Measurements from ENCODE around the gene CCDC192. TPM values are rescaled to one million over a fixed set of nuclear protein-coding genes. Genes with fewer than 3 reads are reported as not detected.
"Not testable (repeated sequence)": the region's sequence is repeated elsewhere in the genome, so short reads cannot be mapped to it uniquely, and the experiment has no call there.

The CCDC192 gene
- total RNA-seq, 1 donor from 2014 or later, result not detected

GRCh38 chr5:127839496-127840197, 136.5 kb downstream of the CCDC192 start:
- DNase-seq (ENCODE audit: low read depth in 2 of 2), result no peak

GRCh38 chr5:127840198-127840524, 137.0 kb downstream of the CCDC192 start:
- DNase-seq (ENCODE audit: low read depth in 2 of 2), result no peak

- peak in 1 of 2 donors; percentile 16 for DNase-seq (ENCODE audit: low read depth in 2 of 2)
Observed at GRCh38 chr5:127840809-127841208, 137.6 kb downstream of the CCDC192 start.

- DNase-seq (ENCODE audit: low read depth in 2 of 2), result no peak
Observed at GRCh38 chr5:127844581-127845021, 141.4 kb downstream of the CCDC192 start.

- no peak for DNase-seq (ENCODE audit: low read depth in 2 of 2)
Observed at GRCh38 chr5:127846884-127847283, 143.7 kb downstream of the CCDC192 start.

- not testable (repeated sequence) for DNase-seq (ENCODE audit: low read depth in 2 of 2)
Observed at GRCh38 chr5:127847641-127848040, 144.4 kb downstream of the CCDC192 start.

GRCh38 chr5:127848098-127848497, 144.9 kb downstream of the CCDC192 start:
- no peak for DNase-seq (ENCODE audit: low read depth in 2 of 2)

GRCh38 chr5:127849408-127849807, 146.2 kb downstream of the CCDC192 start:
- no peak for DNase-seq (ENCODE audit: low read depth in 2 of 2)

- DNase-seq (ENCODE audit: low read depth in 2 of 2), result no peak
Observed at GRCh38 chr5:127849891-127850290, 146.7 kb downstream of the CCDC192 start.

GRCh38 chr5:127851964-127852363, 148.8 kb downstream of the CCDC192 start:
- DNase-seq (ENCODE audit: low read depth in 2 of 2), result no peak

GRCh38 chr5:127854520-127854919, 151.3 kb downstream of the CCDC192 start:
- DNase-seq (ENCODE audit: low read depth in 2 of 2), result no peak

GRCh38 chr5:127856292-127856691, 153.1 kb downstream of the CCDC192 start:
- DNase-seq (ENCODE audit: low read depth in 2 of 2), result no peak

GRCh38 chr5:127858116-127858784, 155.1 kb downstream of the CCDC192 start:
- DNase-seq (ENCODE audit: low read depth in 2 of 2), result peak in 1 of 2 donors; percentile 56

- no peak for DNase-seq (ENCODE audit: low read depth in 2 of 2)
Observed at GRCh38 chr5:127860291-127860690, 157.1 kb downstream of the CCDC192 start.

- DNase-seq (ENCODE audit: low read depth in 2 of 2), result peak in 1 of 2 donors; percentile 61
Observed at GRCh38 chr5:127863161-127863560, 160.0 kb downstream of the CCDC192 start.

GRCh38 chr5:127863610-127864395, 160.6 kb downstream of the CCDC192 start:
- peak in 1 of 2 donors; percentile 72 for DNase-seq (ENCODE audit: low read depth in 2 of 2)

GRCh38 chr5:127864511-127864910, 161.3 kb downstream of the CCDC192 start:
- no peak for DNase-seq (ENCODE audit: low read depth in 2 of 2)

- DNase-seq (ENCODE audit: low read depth in 2 of 2), result no peak
Observed at GRCh38 chr5:127865273-127865672, 162.1 kb downstream of the CCDC192 start.

- no peak for DNase-seq (ENCODE audit: low read depth in 2 of 2)
Observed at GRCh38 chr5:127867022-127867783, 164.0 kb downstream of the CCDC192 start.

- DNase-seq (ENCODE audit: low read depth in 2 of 2), result peak in 1 of 2 donors; percentile 54
Observed at GRCh38 chr5:127870914-127871313, 167.7 kb downstream of the CCDC192 start.

GRCh38 chr5:127871503-127872153, 168.4 kb downstream of the CCDC192 start:
- peak; percentile 75 to 94 for DNase-seq (ENCODE audit: low read depth in 2 of 2)
